Pancreas (tissue), 10 donors: Measurements from ENCODE around the gene OGG1. TPM values are rescaled to one million over a fixed set of nuclear protein-coding genes. Genes with fewer than 3 reads are reported as not detected.

Source experiments
- ATAC-seq, 4 donors: fragments of 200-7000 bp; cut with Tn5 transposase; one replicate each; pipeline versions ENCODE4 v1.8.0 to v1.9.1; 2020; ENCODE audit warnings: mild to moderate bottlenecking in 4 of 4, moderate library complexity in 4 of 4
- DNase-seq, 6 donors: peaks; one replicate each; pipeline ENCODE4 v3.0.0-alpha.2; 2020
- FAIRE-seq: peaks from 2 replicates; lab custom pipeline; 2012; peaks lifted over from hg19 to GRCh38; lab: Jason Lieb, UNC
- H3K27ac ChIP-seq, 4 donors: fragments of 200-600 bp; sonication (generic); 1 replicate in 3 of 4; 2 replicates in 1 of 4; pipeline versions ENCODE4 v1.5.0 to v1.8.0; 2020
- H3K27me3 ChIP-seq, 4 donors: fragments of 200-600 bp; one replicate each; pipeline ENCODE4 v1.8.0; 2021
- H3K36me3 ChIP-seq, 3 donors: fragments of 200-600 bp; sonication (generic) in 1 of 3; one replicate each; pipeline versions ENCODE4 v1.5.0 to v1.8.0; 2020 to 2021
- H3K4me1 ChIP-seq, 3 donors: fragments of 200-600 bp; one replicate each; pipeline ENCODE4 v1.8.0; 2021
- H3K4me3 ChIP-seq, 4 donors: fragments of 200-600 bp; sonication (generic) in 2 of 4; one replicate each; pipeline versions ENCODE4 v1.5.0 to v1.8.0; 2020 to 2021
- H3K9me3 ChIP-seq, 4 donors: fragments of 200-600 bp; one replicate each; pipeline ENCODE4 v1.8.0; 2021
- WGBS, 2 donors: extraction: QIAGEN DNeasy Blood & Tissue Kit; methylation state at CpG; one replicate each; pipeline ENCODE4 v1.1.7; 2013; 5-methylcytosine and 5-hydroxymethylcytosine counted together
- intact Hi-C, 3 donors: fragments of 100-400 bp; cut with DNase I; formaldehyde crosslinking; loops; one replicate each; pipeline versions ENCODE4 v1.11.1 to v1.14.2; 2022
- polyA plus RNA-seq, 2 donors: library from polyadenylated mRNA; stranded (reverse); fragments of 200-250 nt; gene quantifications; one replicate each; pipeline ENCODE4 v1.2.3, GENCODE V29; 2013
- total RNA-seq, 6 donors: library from RNA; stranded (reverse); fragmentation: NEBNext Ultra II Directional in 4 of 6; extraction: Animal tissue kit (Norgen Biotek cat#: 25700) in 4 of 6; gene quantifications; one replicate each; pipeline versions ENCODE4 v1.2.1 to v1.2.4, GENCODE V29; 2021 to 2023
- TF ChIP-seq, protein P1 (sequence below), 4 donors: fragments of 200-600 bp; sonication (generic) in 3 of 4; IDR thresholded peaks; one replicate each; pipeline versions ENCODE4 v1.5.0 to v1.8.0; 2021; ENCODE audit warnings: antibody characterized with exemption in 4 of 4
- donor health status: healthy with polysubstance abuse.
- donor health status: DM: no; HTN: no; CAD: no; lungs with moderate emphysema.
- donor health status: DM: no; HTN: no; CAD: no.
- donor health status: control.
- donor health status: control.
- donor health status: Bipolar disorder and iron deficiency.
- donor health status: DM: yes; HTN: yes; CAD: no.
- donor health status: DM: no; HTN: no; CAD: no.
- donor health status: DM: no; HTN: no; CAD: no.
- donor health status: DM: yes; HTN: yes; CAD: no.

The OGG1 gene
- total and polyA plus RNA-seq, 8 donors = 5.9 to 13.9 (median 9.1) TPM

DNA sequence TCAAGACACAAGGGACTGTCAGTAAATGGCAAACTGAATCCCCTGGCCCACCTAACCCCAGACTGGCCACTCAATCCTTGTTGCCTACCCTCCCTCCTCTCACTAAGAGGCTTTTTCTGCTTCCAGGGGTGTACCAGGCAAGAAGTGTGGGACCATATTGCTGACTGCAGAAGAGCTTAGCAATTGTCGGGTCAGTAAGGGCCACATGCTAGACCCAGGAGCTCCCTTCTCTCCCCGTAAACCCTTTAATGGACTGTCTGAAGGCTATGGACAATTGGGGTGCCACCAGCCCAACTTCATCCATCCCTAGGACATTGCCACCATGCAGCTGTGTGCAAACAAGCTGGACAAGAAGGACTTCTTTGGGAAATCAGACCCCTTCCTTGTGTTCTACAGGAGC lies 37.3 kb upstream of the OGG1 start:
- Histone ChIP-seq H3K9me3 (no peaks in the 10 kb centered on the region), H3K4me1 (peaks cover 0 to 4% (median 0%) of the 10 kb centered on the region in 3 donors), H3K36me3 (no peaks in the 10 kb centered on the region), H3K4me3 (no peak overlapping the region), H3K27me3 (no peaks in the 10 kb centered on the region), H3K27ac (no peak overlapping the region)
- FAIRE-seq = no peak
- 49 to 61% methylated on average over 2 of the region's 2 CpGs for WGBS, 2 donors
- no peak for DNase-seq
- TF ChIP-seq, protein P1, sequence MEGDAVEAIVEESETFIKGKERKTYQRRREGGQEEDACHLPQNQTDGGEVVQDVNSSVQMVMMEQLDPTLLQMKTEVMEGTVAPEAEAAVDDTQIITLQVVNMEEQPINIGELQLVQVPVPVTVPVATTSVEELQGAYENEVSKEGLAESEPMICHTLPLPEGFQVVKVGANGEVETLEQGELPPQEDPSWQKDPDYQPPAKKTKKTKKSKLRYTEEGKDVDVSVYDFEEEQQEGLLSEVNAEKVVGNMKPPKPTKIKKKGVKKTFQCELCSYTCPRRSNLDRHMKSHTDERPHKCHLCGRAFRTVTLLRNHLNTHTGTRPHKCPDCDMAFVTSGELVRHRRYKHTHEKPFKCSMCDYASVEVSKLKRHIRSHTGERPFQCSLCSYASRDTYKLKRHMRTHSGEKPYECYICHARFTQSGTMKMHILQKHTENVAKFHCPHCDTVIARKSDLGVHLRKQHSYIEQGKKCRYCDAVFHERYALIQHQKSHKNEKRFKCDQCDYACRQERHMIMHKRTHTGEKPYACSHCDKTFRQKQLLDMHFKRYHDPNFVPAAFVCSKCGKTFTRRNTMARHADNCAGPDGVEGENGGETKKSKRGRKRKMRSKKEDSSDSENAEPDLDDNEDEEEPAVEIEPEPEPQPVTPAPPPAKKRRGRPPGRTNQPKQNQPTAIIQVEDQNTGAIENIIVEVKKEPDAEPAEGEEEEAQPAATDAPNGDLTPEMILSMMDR (IDR thresholded peaks at IDR 0.05) = no peak
- ATAC-seq = no peak
- intact Hi-C loops = no loop called here

DNA sequence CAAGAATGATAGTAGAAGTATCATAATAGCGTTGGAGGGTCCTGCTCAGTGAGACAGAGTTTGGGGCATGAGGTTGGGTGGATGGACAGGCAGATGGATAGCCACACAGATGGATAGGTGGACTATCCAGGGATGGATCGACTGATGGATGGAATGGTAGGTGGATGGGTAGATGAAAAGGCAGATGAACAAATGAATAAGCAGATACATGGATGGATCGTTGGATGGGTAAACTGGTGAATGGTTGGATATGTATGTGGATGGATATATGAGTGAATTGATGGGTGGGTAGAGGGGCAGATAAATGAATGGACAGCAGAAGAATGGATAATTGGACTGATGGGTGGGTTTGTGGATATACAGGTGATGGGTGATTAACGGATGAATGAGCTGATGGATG lies 36.6 kb upstream of the OGG1 start:
- TF ChIP-seq, protein P1 (IDR thresholded peaks at IDR 0.05) = no peak
- no peak for FAIRE-seq
- WGBS, 2 donors = 58 to 68% methylated on average over 4 of the region's 4 CpGs
- H3K4me3 ChIP-seq = no peak overlapping the region
- peaks cover 0 to 4% (median 0%) of the 10 kb centered on the region in 3 donors for H3K4me1 ChIP-seq
- no peaks in the 10 kb centered on the region for H3K36me3 ChIP-seq
- intact Hi-C loops = no loop called here
- H3K9me3 ChIP-seq = no peaks in the 10 kb centered on the region
- DNase-seq = no peak
- ATAC-seq = no peak
- no peak overlapping the region for H3K27ac ChIP-seq
- no peaks in the 10 kb centered on the region for H3K27me3 ChIP-seq

DNA sequence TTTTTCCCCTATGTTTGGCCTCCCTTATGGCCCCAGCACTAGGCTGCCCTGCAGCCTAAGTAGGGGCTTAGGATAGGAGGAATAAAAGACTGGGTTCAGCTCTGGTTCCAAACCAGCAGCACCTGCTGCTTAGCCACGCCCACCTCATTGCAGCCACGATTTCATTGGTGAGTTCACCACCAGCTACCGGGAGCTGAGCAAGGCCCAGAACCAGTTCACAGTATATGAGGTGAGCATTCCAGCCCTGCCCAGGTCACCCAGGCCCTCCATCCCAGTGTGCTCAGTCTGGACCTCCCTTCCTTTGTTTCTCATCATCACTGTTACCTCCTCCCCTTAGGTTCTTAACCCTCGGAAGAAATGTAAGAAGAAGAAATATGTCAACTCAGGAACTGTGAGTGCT lies 34.6 kb upstream of the OGG1 start:
- intact Hi-C loops = no loop called here
- no peak overlapping the region for H3K27ac ChIP-seq

DNA sequence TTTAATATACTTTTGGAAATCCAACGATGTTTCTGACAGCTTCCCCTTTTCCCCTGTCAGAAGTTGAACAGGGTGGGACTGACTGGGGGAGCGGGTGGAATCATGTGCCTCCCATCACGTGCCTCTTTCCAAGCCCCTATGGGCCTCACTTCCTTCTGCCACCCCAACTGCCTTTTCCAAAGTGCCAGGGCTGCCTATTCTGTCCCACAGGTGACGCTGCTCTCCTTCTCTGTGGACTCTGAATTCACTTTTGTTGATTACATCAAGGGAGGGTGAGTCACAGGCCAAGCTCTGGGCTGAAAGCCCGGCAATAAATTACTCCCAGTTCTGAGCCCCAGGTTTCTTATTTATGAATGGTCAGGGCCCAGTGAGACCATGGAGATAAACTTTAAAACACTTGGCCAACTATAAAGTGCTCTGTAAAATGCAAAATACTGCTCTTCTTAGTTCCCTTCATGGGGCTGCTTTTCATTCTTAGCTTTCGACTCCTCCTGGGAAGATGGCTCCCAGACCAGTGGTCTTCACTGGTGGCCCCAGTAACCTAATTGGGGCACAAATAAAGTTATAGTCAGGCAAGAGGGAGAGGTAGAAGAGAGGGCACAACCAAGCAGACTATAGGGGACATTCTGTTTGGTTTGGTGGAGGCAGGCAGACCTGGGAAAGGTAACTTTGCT lies 33.9 kb upstream of the OGG1 start:
- FAIRE-seq (no peak), ATAC-seq (peak; percentile 97 to 99 (median 99))
- H3K27ac ChIP-seq = peak overlapping the region in 1 of 4 donors; percentile 38

More for the DNA sequence above, 34.6 kb upstream of the OGG1 start:
- no peaks in the 10 kb centered on the region for H3K27me3 ChIP-seq
- TF ChIP-seq, protein P1 (IDR thresholded peaks at IDR 0.05) = no peak
- DNase-seq (no peak), ATAC-seq (peak in 2 of 4 donors; percentile 18 to 26), FAIRE-seq (no peak)
- no peak overlapping the region for H3K4me3 ChIP-seq
- 12 to 21% methylated on average over 4 of the region's 4 CpGs for WGBS, 2 donors
- H3K36me3 ChIP-seq = no peaks in the 10 kb centered on the region
- H3K9me3 ChIP-seq = no peaks in the 10 kb centered on the region
- H3K4me1 ChIP-seq = peaks cover 0 to 4% (median 0%) of the 10 kb centered on the region in 3 donors

More for the DNA sequence above, 33.9 kb upstream of the OGG1 start:
- DNase-seq = peak in 4 of 6 donors; percentile 61 to 83 (median 61)
- WGBS, 2 donors = 38 to 43% methylated on average over 6 of the region's 6 CpGs
- TF ChIP-seq, protein P1 (IDR thresholded peaks at IDR 0.05) = peak; percentile 24 to 49 (median 37)
- peaks cover 0 to 4% (median 0%) of the 10 kb centered on the region in 3 donors for H3K4me1 ChIP-seq
- intact Hi-C loops = no loop called here
- no peaks in the 10 kb centered on the region for H3K9me3 ChIP-seq
- no peaks in the 10 kb centered on the region for H3K27me3 ChIP-seq
- no peaks in the 10 kb centered on the region for H3K36me3 ChIP-seq
- no peak overlapping the region for H3K4me3 ChIP-seq
